C4-2B (cell line): ENCODE results near the gene VCAN.

Experiments
- CTCF ChIP-seq: fragments of 450-650 bp; conservative IDR thresholded peaks from 2 replicates; pipeline ENCODE4 v1.5.1; 2017; ENCODE audit warnings: mild to moderate bottlenecking
- ZFX ChIP-seq: fragments of 450-650 bp; IDR thresholded peaks from 2 replicates; pipeline ENCODE4 v1.6.1; 2017

GRCh38 chr5:83444445-83444844 is 27.1 kb upstream of the VCAN start:
- no peak for TF ChIP-seq CTCF
- TF ChIP-seq ZFX = no peak
